K562 (cell line): ENCODE results near the gene THAP8. TPM values are rescaled to one million over a fixed set of nuclear protein-coding genes. Genes with fewer than 3 reads are reported as not detected.

Experiments
- ATF1 ChIP-seq, 2 experiments: fragments of 450-650 bp in 1 of 2; IDR thresholded peaks; 2 replicates each; pipeline ENCODE4 v1.6.1; 2016; ENCODE audit warnings: missing compliant biosample characterization in 1 of 2, missing genetic modification characterization in 1 of 2
- ATF7 ChIP-seq: fragments of 450-650 bp; IDR thresholded peaks from 2 replicates; pipeline ENCODE4 v1.7.1; 2014; ENCODE audit warnings: mild to moderate bottlenecking, moderate library complexity
- HDAC2 ChIP-seq: fragments of 450-650 bp; IDR thresholded peaks from 2 replicates; pipeline ENCODE4 v1.6.1; 2016; ENCODE audit warnings: mild to moderate bottlenecking
- NR2C2 ChIP-seq, 2 experiments: fragments of 200-800 bp in 1 of 2; sonication (Bioruptor generic) in 1 of 2; sonication (generic) in 1 of 2; formaldehyde crosslinking in 1 of 2; IDR thresholded peaks; 2 replicates each; pipeline versions ENCODE4 v1.6.1 to v1.8.0; 2016 to 2022; ENCODE audit warnings: mild to moderate bottlenecking in 1 of 2, missing compliant biosample characterization in 1 of 2, missing genetic modification characterization in 1 of 2, missing genetic modification reagents in 1 of 2
- PYGO2 ChIP-seq: fragments of 450-650 bp; IDR thresholded peaks from 2 replicates; pipeline ENCODE4 v1.6.1; 2016; ENCODE audit warnings: mild to moderate bottlenecking, missing genetic modification characterization, moderate library complexity, missing compliant biosample characterization
- RAD21 ChIP-seq, 2 experiments: fragments of 250-450 bp in 1 of 2; fragments of 450-650 bp in 1 of 2; sonication (Bioruptor Pico) in 1 of 2; formaldehyde crosslinking in 1 of 2; IDR thresholded peaks in 1 of 2; conservative IDR thresholded peaks in 1 of 2; 2 replicates each; pipeline versions ENCODE4 v1.4.0 to v1.8.0; 2020 to 2022; ENCODE audit warnings: mild to moderate bottlenecking in 2 of 2, moderate library complexity in 1 of 2
- SP1 ChIP-seq: sonication (generic); formaldehyde crosslinking; IDR thresholded peaks from 2 replicates; pipeline ENCODE4 v1.8.1; 2022; ENCODE audit warnings: mild to moderate bottlenecking, missing genetic modification reagents
- SRSF1 ChIP-seq: fragments of 200-400 bp; formaldehyde crosslinking; IDR thresholded peaks from 2 replicates; pipeline ENCODE4 v1.6.1; 2017; ENCODE audit warnings: mild to moderate bottlenecking, low read depth, low read length, moderate library complexity
- ZNF239 ChIP-seq: fragments of 250-450 bp; sonication (Bioruptor Pico); IDR thresholded peaks from 2 replicates; pipeline ENCODE4 v1.4.0; 2020; ENCODE audit warnings: mild to moderate bottlenecking
- ZNF263 ChIP-seq: sonication (generic); formaldehyde crosslinking; IDR thresholded peaks from 2 replicates; pipeline ENCODE4 v1.8.0; 2022; ENCODE audit warnings: mild to moderate bottlenecking, missing genetic modification reagents, borderline replicate concordance
- ZNF644 ChIP-seq: fragments of 200-800 bp; sonication (Bioruptor generic); IDR thresholded peaks from 2 replicates; pipeline ENCODE4 v1.6.1; 2016; ENCODE audit warnings: low read depth, missing genetic modification characterization, missing compliant biosample characterization
- ZNF764 ChIP-seq: fragments of 250-450 bp; sonication (Bioruptor Pico); IDR thresholded peaks from 2 replicates; pipeline ENCODE4 v1.4.0; 2020; ENCODE audit warnings: low read depth, mild to moderate bottlenecking, moderate library complexity
- ZSCAN29 ChIP-seq: fragments of 450-650 bp; IDR thresholded peaks from 2 replicates; pipeline ENCODE4 v1.6.1; 2017
- polyA plus RNA-seq, 8 experiments: library from polyadenylated mRNA; depleted of rRNA in 4 of 8; stranded (reverse) in 5 of 8; unstranded in 3 of 8; fragments of >200 nt; fragmentation: Nextera tagmentation in 2 of 8; fragmentation: Illumina TruSeq in 1 of 8; extraction: Ambion mirVana in 2 of 8; extraction: Trizol in 1 of 8; gene quantifications; 2 replicates each; pipeline versions ENCODE4 v1.2.1 to v1.2.3, GENCODE V29; 2011 to 2014; ENCODE audit warnings: inconsistent platforms in 1 of 8, missing spikeins in 1 of 8
- total RNA-seq, 7 experiments: library from RNA; depleted of rRNA in 6 of 7; stranded (reverse); fragments of >200 nt in 6 of 7; fragmentation: Illumina TruSeq in 2 of 7; extraction: Trizol in 2 of 7; gene quantifications; 2 replicates each; pipeline versions ENCODE4 v1.2.1 to v1.2.3, GENCODE V29; 2011 to 2021; ENCODE audit warnings: low replicate concordance in 1 of 7
- TF ChIP-seq, protein P1 (sequence below): sonication (generic); formaldehyde crosslinking; IDR thresholded peaks from 2 replicates; pipeline ENCODE4 v1.8.1; 2023; ENCODE audit warnings: mild to moderate bottlenecking, missing genetic modification reagents
- TF ChIP-seq, protein P2 (sequence below): sonication (generic); formaldehyde crosslinking; IDR thresholded peaks from 2 replicates; pipeline ENCODE4 v1.8.1; 2022; ENCODE audit warnings: missing genetic modification reagents
- TF ChIP-seq, protein P3 (sequence below): sonication (generic); formaldehyde crosslinking; IDR thresholded peaks from 2 replicates; pipeline ENCODE4 v1.4.0; 2020; ENCODE audit warnings: mild to moderate bottlenecking, missing genetic modification reagents

The THAP8 gene
- total and polyA plus RNA-seq, 9 of the 15 experiments (the other 6 are each of a cell fraction or from before 2014, with no cell fraction given), result 0.11 to 2.0 (median 0.94) TPM

DNA sequence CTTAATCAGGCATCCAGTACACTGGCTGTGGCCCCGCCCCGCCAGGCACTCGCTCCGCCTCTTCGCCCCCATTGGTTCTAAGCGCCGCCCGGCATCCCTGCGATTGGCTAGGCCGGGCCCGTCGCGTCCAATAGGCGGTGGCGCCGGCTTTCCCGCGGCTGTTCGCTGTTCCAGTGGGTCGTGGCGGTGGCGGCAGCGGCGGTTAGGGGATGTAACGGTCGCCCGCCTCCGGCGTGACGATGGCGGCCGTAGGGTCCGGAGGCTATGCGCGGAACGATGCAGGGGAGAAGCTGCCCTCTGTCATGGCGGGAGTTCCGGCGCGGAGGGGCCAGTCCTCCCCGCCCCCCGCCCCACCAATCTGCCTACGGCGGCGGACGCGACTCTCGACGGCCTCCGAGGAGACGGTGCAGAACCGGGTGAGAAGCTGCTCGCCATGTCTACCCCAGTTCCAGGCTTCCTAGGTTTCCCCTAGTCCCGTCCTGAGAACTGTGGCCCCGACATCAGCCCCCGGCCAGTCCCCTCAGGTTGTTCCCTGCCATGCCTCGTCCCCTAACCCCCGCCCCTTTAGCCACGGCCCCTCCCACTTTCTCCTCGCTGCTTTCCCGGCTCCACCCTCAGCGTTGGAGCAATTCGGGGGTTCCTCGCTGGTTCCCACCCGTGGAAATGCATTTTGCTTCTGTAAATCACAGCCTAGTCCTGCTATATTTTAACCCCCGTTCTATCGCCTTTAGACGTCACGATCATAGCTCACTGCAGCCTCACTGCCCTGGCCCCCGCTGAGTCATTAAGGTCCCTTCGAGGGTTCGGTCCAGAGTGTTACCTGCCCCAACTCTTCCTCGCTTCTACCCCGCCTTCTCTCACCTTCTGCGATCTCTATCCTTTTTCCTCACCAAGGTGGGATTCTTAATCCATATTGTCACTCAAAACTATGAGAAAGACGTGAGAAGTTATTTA is 925 bp upstream of the THAP8 start, which contains the start of gene WDR62 (continued):
- peak; percentile 8; the same call in 1 of the 2 replicates for TF ChIP-seq ATF1 (CRISPR knock-in tag; IDR thresholded peaks at IDR 0.05)
- TF ChIP-seq ATF1 (tag; IDR thresholded peaks at IDR 0.05), result no peak
- no peak for TF ChIP-seq SRSF1
- no peak for TF ChIP-seq ZSCAN29
- no peak for TF ChIP-seq ZNF239 (CRISPR knock-in tag)
- TF ChIP-seq ZNF644 (tag), result no peak
- TF ChIP-seq, protein P1, sequence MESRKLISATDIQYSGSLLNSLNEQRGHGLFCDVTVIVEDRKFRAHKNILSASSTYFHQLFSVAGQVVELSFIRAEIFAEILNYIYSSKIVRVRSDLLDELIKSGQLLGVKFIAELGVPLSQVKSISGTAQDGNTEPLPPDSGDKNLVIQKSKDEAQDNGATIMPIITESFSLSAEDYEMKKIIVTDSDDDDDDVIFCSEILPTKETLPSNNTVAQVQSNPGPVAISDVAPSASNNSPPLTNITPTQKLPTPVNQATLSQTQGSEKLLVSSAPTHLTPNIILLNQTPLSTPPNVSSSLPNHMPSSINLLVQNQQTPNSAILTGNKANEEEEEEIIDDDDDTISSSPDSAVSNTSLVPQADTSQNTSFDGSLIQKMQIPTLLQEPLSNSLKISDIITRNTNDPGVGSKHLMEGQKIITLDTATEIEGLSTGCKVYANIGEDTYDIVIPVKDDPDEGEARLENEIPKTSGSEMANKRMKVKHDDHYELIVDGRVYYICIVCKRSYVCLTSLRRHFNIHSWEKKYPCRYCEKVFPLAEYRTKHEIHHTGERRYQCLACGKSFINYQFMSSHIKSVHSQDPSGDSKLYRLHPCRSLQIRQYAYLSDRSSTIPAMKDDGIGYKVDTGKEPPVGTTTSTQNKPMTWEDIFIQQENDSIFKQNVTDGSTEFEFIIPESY (CRISPR knock-in tag), result no peak
- TF ChIP-seq RAD21 (CRISPR knock-in tag; conservative IDR thresholded peaks at IDR 0.05 in 1 of 2, IDR thresholded peaks at IDR 0.05 in 1 of 2), result no peak
- no peak for TF ChIP-seq NR2C2 (CRISPR knock-in tag; IDR thresholded peaks at IDR 0.05)
- TF ChIP-seq NR2C2 (tag; IDR thresholded peaks at IDR 0.05), result no peak
- no peak for TF ChIP-seq ZNF764 (CRISPR knock-in tag)
- TF ChIP-seq ATF7, result no peak
- TF ChIP-seq, protein P2, sequence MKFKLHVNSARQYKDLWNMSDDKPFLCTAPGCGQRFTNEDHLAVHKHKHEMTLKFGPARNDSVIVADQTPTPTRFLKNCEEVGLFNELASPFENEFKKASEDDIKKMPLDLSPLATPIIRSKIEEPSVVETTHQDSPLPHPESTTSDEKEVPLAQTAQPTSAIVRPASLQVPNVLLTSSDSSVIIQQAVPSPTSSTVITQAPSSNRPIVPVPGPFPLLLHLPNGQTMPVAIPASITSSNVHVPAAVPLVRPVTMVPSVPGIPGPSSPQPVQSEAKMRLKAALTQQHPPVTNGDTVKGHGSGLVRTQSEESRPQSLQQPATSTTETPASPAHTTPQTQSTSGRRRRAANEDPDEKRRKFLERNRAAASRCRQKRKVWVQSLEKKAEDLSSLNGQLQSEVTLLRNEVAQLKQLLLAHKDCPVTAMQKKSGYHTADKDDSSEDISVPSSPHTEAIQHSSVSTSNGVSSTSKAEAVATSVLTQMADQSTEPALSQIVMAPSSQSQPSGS (CRISPR knock-in tag), result no peak
- TF ChIP-seq PYGO2 (tag), result no peak
- no peak for TF ChIP-seq ZNF263 (CRISPR knock-in tag)
- TF ChIP-seq HDAC2, result 0 out of 2 replicates have a peak, but pooled peaks have one; percentile 23
- TF ChIP-seq, protein P3, sequence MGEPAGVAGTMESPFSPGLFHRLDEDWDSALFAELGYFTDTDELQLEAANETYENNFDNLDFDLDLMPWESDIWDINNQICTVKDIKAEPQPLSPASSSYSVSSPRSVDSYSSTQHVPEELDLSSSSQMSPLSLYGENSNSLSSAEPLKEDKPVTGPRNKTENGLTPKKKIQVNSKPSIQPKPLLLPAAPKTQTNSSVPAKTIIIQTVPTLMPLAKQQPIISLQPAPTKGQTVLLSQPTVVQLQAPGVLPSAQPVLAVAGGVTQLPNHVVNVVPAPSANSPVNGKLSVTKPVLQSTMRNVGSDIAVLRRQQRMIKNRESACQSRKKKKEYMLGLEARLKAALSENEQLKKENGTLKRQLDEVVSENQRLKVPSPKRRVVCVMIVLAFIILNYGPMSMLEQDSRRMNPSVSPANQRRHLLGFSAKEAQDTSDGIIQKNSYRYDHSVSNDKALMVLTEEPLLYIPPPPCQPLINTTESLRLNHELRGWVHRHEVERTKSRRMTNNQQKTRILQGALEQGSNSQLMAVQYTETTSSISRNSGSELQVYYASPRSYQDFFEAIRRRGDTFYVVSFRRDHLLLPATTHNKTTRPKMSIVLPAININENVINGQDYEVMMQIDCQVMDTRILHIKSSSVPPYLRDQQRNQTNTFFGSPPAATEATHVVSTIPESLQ (CRISPR knock-in tag), result peak; percentile 86
- TF ChIP-seq SP1, result no peak; the same call in 1 of the 2 replicates
